Measurements from ENCODE around the gene CST7.

- TF ChIP-seq CTCF (IDR thresholded peaks at IDR 0.05) (no peak), POLR2A (IDR thresholded peaks at IDR 0.05) (no peak)
These were observed 38.2 kb downstream of the CST7 start for GRCh38 chr20:24987244-24987643.
